ENCODE results near the gene RUBCN.
"Not testable (repeated sequence)": the region's sequence is repeated elsewhere in the genome, so short reads cannot be mapped to it uniquely, and the experiment has no call there.

Gene RUBCN

GRCh38 chr3:197742787-197743186 lies 6.1 kb upstream of the RUBCN start:
- peaks cover 6% of the 10 kb centered on the region for H3K27me3 Mint-ChIP-seq (ENCODE audit: low read depth, poor library complexity)
- DNase-seq, result no peak
- H3K9me3 Mint-ChIP-seq, result no peaks in the 10 kb centered on the region
- H3K36me3 Mint-ChIP-seq (ENCODE audit: low read depth), result no peaks in the 10 kb centered on the region
- no peak overlapping the region for H3K27ac Mint-ChIP-seq
- no peak for TF ChIP-seq CTCF (IDR thresholded peaks at IDR 0.05)
- no peak overlapping the region for H3K4me3 Mint-ChIP-seq
- H3K4me1 Mint-ChIP-seq, result peaks cover 9% of the 10 kb centered on the region

GRCh38 chr3:197737749-197738462 lies 1.2 kb upstream of the RUBCN start:
- Mint-ChIP-seq H3K27ac (no peak overlapping the region), H3K36me3 (ENCODE audit: low read depth) (no peaks in the 10 kb centered on the region), H3K4me1 (peaks cover 34% of the 10 kb centered on the region), H3K4me3 (peak overlapping the region; percentile 91), H3K9me3 (no peaks in the 10 kb centered on the region), H3K27me3 (ENCODE audit: low read depth, poor library complexity) (peaks cover 10% of the 10 kb centered on the region)
- DNase-seq, result no peak
- no peak for TF ChIP-seq CTCF (IDR thresholded peaks at IDR 0.05)

DNA sequence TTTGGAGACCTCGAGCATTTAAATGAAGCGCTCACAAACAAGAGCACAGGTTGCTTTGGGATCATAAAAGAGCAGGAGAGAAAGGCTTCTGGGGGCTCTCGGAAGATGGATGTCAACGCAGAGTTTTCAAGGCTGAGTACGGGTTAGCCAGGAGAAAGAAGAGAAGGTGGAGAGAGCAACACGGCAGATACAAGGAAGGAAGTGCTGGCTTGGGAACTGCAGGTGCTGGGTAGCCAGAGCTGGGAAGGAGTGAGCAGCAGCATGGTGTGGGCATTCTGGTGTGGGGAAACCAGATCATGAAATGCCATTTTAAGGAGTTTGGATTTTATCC lies 580 bp upstream of the RUBCN start:
- Mint-ChIP-seq H3K9me3 (no peaks in the 10 kb centered on the region), H3K27me3 (ENCODE audit: low read depth, poor library complexity) (peaks cover 10% of the 10 kb centered on the region), H3K27ac (peak overlapping the region; percentile 88), H3K4me1 (peaks cover 34% of the 10 kb centered on the region), H3K4me3 (peak overlapping the region; percentile 91), H3K36me3 (ENCODE audit: low read depth) (no peaks in the 10 kb centered on the region)
- TF ChIP-seq CTCF (IDR thresholded peaks at IDR 0.05), result no peak
- no peak for DNase-seq

- Mint-ChIP-seq H3K4me1 (peaks cover 34% of the 10 kb centered on the region), H3K36me3 (ENCODE audit: low read depth) (peaks cover 5% of the 10 kb centered on the region), H3K4me3 (peak overlapping the region; percentile 91), H3K9me3 (peaks cover 4% of the 10 kb centered on the region), H3K27ac (peak overlapping the region; percentile 73), H3K27me3 (ENCODE audit: low read depth, poor library complexity) (peaks cover 10% of the 10 kb centered on the region)
- peak; percentile 34 for DNase-seq
- no peak for TF ChIP-seq CTCF (IDR thresholded peaks at IDR 0.05)
Measured at GRCh38 chr3:197736010-197736490, 654 bp downstream of the RUBCN start.

DNA sequence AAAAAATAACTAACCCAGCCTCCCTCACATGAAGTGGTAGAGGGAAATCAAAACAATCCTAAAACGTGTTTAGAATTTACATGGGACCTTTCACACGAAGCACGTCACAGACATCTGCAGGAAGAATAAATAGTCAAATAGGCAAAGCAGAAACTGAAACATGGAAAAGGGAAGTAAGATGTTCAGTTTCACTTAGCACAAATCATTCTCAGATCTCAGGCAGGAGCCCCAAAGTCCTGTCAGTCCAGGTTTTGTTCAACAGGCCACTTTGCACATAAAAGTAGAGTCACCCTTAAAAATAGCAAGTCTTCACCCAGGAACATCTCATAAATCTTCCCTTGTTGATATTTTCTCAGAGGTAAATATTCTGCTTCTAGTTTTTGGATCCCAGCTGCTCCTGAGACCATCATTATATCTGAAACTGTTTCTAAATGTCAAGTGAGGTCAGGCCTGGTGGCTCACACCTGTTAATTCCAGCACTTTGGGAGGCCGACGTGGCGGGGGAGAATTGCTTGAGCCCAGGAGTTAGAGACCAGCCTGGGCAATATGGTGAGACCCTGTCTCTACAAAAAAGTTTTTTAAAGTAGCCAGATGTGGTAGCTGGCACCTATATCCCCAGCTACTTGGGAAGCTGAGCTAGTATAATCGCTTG lies 1.9 kb downstream of the RUBCN start:
- Mint-ChIP-seq H3K36me3 (ENCODE audit: low read depth) (peaks cover 16% of the 10 kb centered on the region), H3K4me3 (peak overlapping the region; percentile 28), H3K27me3 (ENCODE audit: low read depth, poor library complexity) (peaks cover 12% of the 10 kb centered on the region), H3K4me1 (peaks cover 34% of the 10 kb centered on the region), H3K27ac (no peak overlapping the region), H3K9me3 (peaks cover 15% of the 10 kb centered on the region)
- DNase-seq, result no peak
- TF ChIP-seq CTCF (IDR thresholded peaks at IDR 0.05), result no peak

- H3K27ac Mint-ChIP-seq, result no peak overlapping the region
- peaks cover 25% of the 10 kb centered on the region for H3K36me3 Mint-ChIP-seq (ENCODE audit: low read depth)
- DNase-seq, result no peak
- peaks cover 16% of the 10 kb centered on the region for H3K27me3 Mint-ChIP-seq (ENCODE audit: low read depth, poor library complexity)
- no peak overlapping the region for H3K4me3 Mint-ChIP-seq
- peaks cover 28% of the 10 kb centered on the region for H3K4me1 Mint-ChIP-seq
- peaks cover 22% of the 10 kb centered on the region for H3K9me3 Mint-ChIP-seq
- no peak for TF ChIP-seq CTCF (IDR thresholded peaks at IDR 0.05)
Measured at GRCh38 chr3:197733042-197733441, 3.7 kb downstream of the RUBCN start.

- H3K4me3 Mint-ChIP-seq, DNase-seq, H3K27ac Mint-ChIP-seq: not testable (repeated sequence)
- H3K36me3 Mint-ChIP-seq (ENCODE audit: low read depth), result peaks cover 25% of the 10 kb centered on the region
- H3K27me3 Mint-ChIP-seq (ENCODE audit: low read depth, poor library complexity), result peaks cover 16% of the 10 kb centered on the region
- peaks cover 17% of the 10 kb centered on the region for H3K4me1 Mint-ChIP-seq
- peaks cover 22% of the 10 kb centered on the region for H3K9me3 Mint-ChIP-seq
Measured at GRCh38 chr3:197731483-197731882, 5.2 kb downstream of the RUBCN start.

GRCh38 chr3:197730770-197731169 lies 5.9 kb downstream of the RUBCN start:
- Mint-ChIP-seq H3K36me3 (ENCODE audit: low read depth) (peaks cover 27% of the 10 kb centered on the region), H3K4me1 (peaks cover 11% of the 10 kb centered on the region), H3K9me3 (peaks cover 24% of the 10 kb centered on the region), H3K27me3 (ENCODE audit: low read depth, poor library complexity) (peaks cover 14% of the 10 kb centered on the region)
- not testable (repeated sequence) for H3K27ac Mint-ChIP-seq, H3K4me3 Mint-ChIP-seq, DNase-seq

Measured in nephron progenitor cell (in vitro differentiated cells).